A549 (cell line): ENCODE measurements around the gene GRK2. TPM values are rescaled to one million over a fixed set of nuclear protein-coding genes. Genes with fewer than 3 reads are reported as not detected.

Source experiments
- ATAC-seq, 2 experiments: fragments of 200-7000 bp in 1 of 2; fragments of >200 bp in 1 of 2; cut with Nextera tagmentation in 1 of 2; cut with Tn5 transposase in 1 of 2; 3 replicates each; pipeline versions ENCODE4 v1.8.0 to v1.9.1; 2018 to 2020; ENCODE audit warnings: mild to moderate bottlenecking in 1 of 2, moderate library complexity in 1 of 2
- CTCF ChIA-PET: fragments of 300-600 bp; sonication (Branson Sonifier 250); formaldehyde crosslinking; extraction: SDS; loops from one replicate; lab custom pipeline; 2021; ENCODE audit warnings: antibody characterized with exemption, inconsistent platforms; lab: Yijun Ruan, JAX
- POLR2A ChIA-PET: fragments of 350-600 bp; formaldehyde crosslinking; extraction: SDS; loops from one replicate; lab custom pipeline; 2021; ENCODE audit warnings: antibody characterized with exemption, inconsistent platforms; lab: Yijun Ruan, JAX
- DNase-seq, 2 experiments: peaks; one replicate each; pipeline versions ENCODE4 v3.0.0 to v3.0.0-alpha.2; 2011 to 2016; ENCODE audit warnings: low read depth in 1 of 2, low spot score in 1 of 2
- FAIRE-seq: peaks from 2 replicates; lab custom pipeline; 2011; peaks lifted over from hg19 to GRCh38; lab: Jason Lieb, UNC
- H3K27ac ChIP-seq, 2 experiments: fragments of >200 bp; sonication (Bioruptor Twin); formaldehyde crosslinking; 3 replicates each; pipeline ENCODE4 v1.5.1; 2016 to 2017
- H3K4me1 ChIP-seq: fragments of >200 bp; sonication (Bioruptor Twin); formaldehyde crosslinking; 3 replicates; pipeline ENCODE4 v1.6.1; 2016
- H3K4me2 ChIP-seq: fragments of >200 bp; sonication (Bioruptor Twin); formaldehyde crosslinking; 3 replicates; pipeline ENCODE4 v1.6.1; 2016
- H3K4me3 ChIP-seq: fragments of >200 bp; sonication (Bioruptor Twin); formaldehyde crosslinking; 3 replicates; pipeline ENCODE4 v1.5.1; 2016
- H3K9me3 ChIP-seq: fragments of >200 bp; sonication (Bioruptor Twin); formaldehyde crosslinking; 3 replicates; pipeline ENCODE4 v1.6.1; 2016
- BHLHE40 ChIP-seq: IDR thresholded peaks from 2 replicates; pipeline ENCODE4 v1.6.1; 2012; ENCODE audit warnings: low read depth, low read length, inconsistent platforms
- CEBPB ChIP-seq, 2 experiments: fragments of >200 bp in 1 of 2; sonication (Bioruptor Twin) in 1 of 2; formaldehyde crosslinking in 1 of 2; IDR thresholded peaks; 2 replicates each; pipeline ENCODE4 v1.6.1; 2012 to 2016
- EP300 ChIP-seq, 2 experiments: fragments of >200 bp; sonication (Bioruptor Twin); formaldehyde crosslinking; IDR thresholded peaks; 2 replicates in 1 of 2; 3 replicates in 1 of 2; pipeline ENCODE4 v1.6.1; 2016 to 2017
- FOSB ChIP-seq: fragments of 250-450 bp; sonication (Bioruptor Pico); IDR thresholded peaks from 2 replicates; pipeline ENCODE4 v1.5.0; 2020; ENCODE audit warnings: mild to moderate bottlenecking, moderate library complexity
- FOXS1 ChIP-seq: fragments of 250-450 bp; sonication (Bioruptor Pico); IDR thresholded peaks from 2 replicates; pipeline ENCODE4 v1.5.0; 2020; ENCODE audit warnings: mild to moderate bottlenecking, moderate library complexity
- HOXA7 ChIP-seq: fragments of 250-450 bp; sonication (Bioruptor Pico); IDR thresholded peaks from 2 replicates; pipeline ENCODE4 v1.5.0; 2020; ENCODE audit warnings: mild to moderate bottlenecking, moderate library complexity
- HOXB5 ChIP-seq: fragments of 250-450 bp; sonication (Bioruptor Pico); IDR thresholded peaks from 2 replicates; pipeline ENCODE4 v1.5.0; 2020; ENCODE audit warnings: mild to moderate bottlenecking, moderate library complexity
- JUN ChIP-seq, 2 experiments: fragments of >200 bp; sonication (Bioruptor Twin); formaldehyde crosslinking; IDR thresholded peaks; 2 replicates in 1 of 2; 3 replicates in 1 of 2; pipeline ENCODE4 v1.6.1; 2016 to 2017
- JUNB ChIP-seq: fragments of >200 bp; sonication (Bioruptor Twin); formaldehyde crosslinking; IDR thresholded peaks from 2 replicates; pipeline ENCODE4 v1.6.1; 2016
- KDM1A ChIP-seq: fragments of 200-600 bp; sonication (generic); IDR thresholded peaks from 2 replicates; pipeline ENCODE4 v1.6.1; 2016; ENCODE audit warnings: low read depth, mild to moderate bottlenecking
- KDM5A ChIP-seq: fragments of 200-600 bp; sonication (generic); IDR thresholded peaks from 2 replicates; pipeline ENCODE4 v1.6.1; 2016; ENCODE audit warnings: antibody characterized with exemption, mild to moderate bottlenecking
- NPAS2 ChIP-seq: fragments of 250-450 bp; sonication (Bioruptor Pico); IDR thresholded peaks from 2 replicates; pipeline ENCODE4 v1.8.0; 2022; ENCODE audit warnings: mild to moderate bottlenecking, moderate library complexity, borderline replicate concordance
- POLR2AphosphoS2 ChIP-seq: conservative IDR thresholded peaks from 2 replicates; pipeline ENCODE4 v1.6.1; 2012; ENCODE audit warnings: low read length, improper control_type of control experiment, inconsistent platforms
- RAD21 ChIP-seq, 2 experiments: fragments of >200 bp in 1 of 2; sonication (Bioruptor Twin) in 1 of 2; formaldehyde crosslinking in 1 of 2; IDR thresholded peaks in 1 of 2; conservative IDR thresholded peaks in 1 of 2; 2 replicates in 1 of 2; 3 replicates in 1 of 2; pipeline ENCODE4 v1.6.1; 2012 to 2018; ENCODE audit warnings: inconsistent platforms in 1 of 2
- RARB ChIP-seq: fragments of 250-450 bp; sonication (Bioruptor Pico); IDR thresholded peaks from 2 replicates; pipeline ENCODE4 v1.8.0; 2021; ENCODE audit warnings: mild to moderate bottlenecking, moderate library complexity
- RFX5 ChIP-seq: fragments of 450-650 bp; IDR thresholded peaks from 2 replicates; pipeline ENCODE4 v1.7.1; 2014; ENCODE audit warnings: antibody characterized with exemption, mild to moderate bottlenecking, moderate library complexity
- RNF2 ChIP-seq: fragments of 200-600 bp; sonication (generic); IDR thresholded peaks from 2 replicates; pipeline ENCODE4 v1.6.1; 2016; ENCODE audit warnings: low read depth, mild to moderate bottlenecking, antibody characterized with exemption, moderate library complexity, borderline replicate concordance
- TP53 ChIP-seq: fragments of 250-450 bp; sonication (Bioruptor Pico); IDR thresholded peaks from 2 replicates; pipeline ENCODE4 v1.5.0; 2021; ENCODE audit warnings: mild to moderate bottlenecking, moderate library complexity
- ZNF302 ChIP-seq: fragments of 250-450 bp; sonication (Bioruptor Pico); IDR thresholded peaks from 2 replicates; pipeline ENCODE4 v1.9.0; 2021; ENCODE audit warnings: inconsistent platforms, mild to moderate bottlenecking, moderate library complexity
- WGBS: methylation state at CpG from one replicate; pipeline ENCODE4 v1.1.6; 2017; ENCODE audit errors: missing lambda C conversion rate; 5-methylcytosine and 5-hydroxymethylcytosine counted together
- polyA plus RNA-seq, 4 experiments: library from polyadenylated mRNA; depleted of rRNA in 3 of 4; stranded (reverse); fragments of >200 nt; fragmentation: RNase III in 1 of 4; extraction: RNeasy Plus Mini Kit Qiagen cat#74134 plus additional on column Dnase treatment in 1 of 4; gene quantifications; 2 replicates in 3 of 4; 3 replicates in 1 of 4; pipeline ENCODE4 v1.2.3, GENCODE V29; 2011 to 2017
- TF ChIP-seq, protein P1 (sequence below): fragments of 450-650 bp; IDR thresholded peaks from 2 replicates; pipeline ENCODE4 v1.6.1; 2014; ENCODE audit warnings: antibody characterized with exemption
- TF ChIP-seq, protein P2 (sequence below): fragments of 150-350 bp; IDR thresholded peaks from 2 replicates; pipeline ENCODE4 v1.6.1; 2014; ENCODE audit warnings: low read depth, mild to moderate bottlenecking, low read length
- TF ChIP-seq, protein P3 (sequence below): IDR thresholded peaks from 2 replicates; pipeline ENCODE4 v1.6.1; 2012
- TF ChIP-seq, protein P4 (sequence below): fragments of 250-450 bp; sonication (Bioruptor Pico); IDR thresholded peaks from 2 replicates; pipeline ENCODE4 v1.5.0; 2021; ENCODE audit warnings: mild to moderate bottlenecking, moderate library complexity, borderline replicate concordance
- TF ChIP-seq, protein P5 (sequence below): IDR thresholded peaks from 2 replicates; pipeline ENCODE4 v1.6.1; 2012; ENCODE audit warnings: low read depth, borderline replicate concordance

GRK2 gene
- polyA plus RNA-seq, 2 of the 4 experiments (the other 2 are of a cell fraction) = 20.5 to 29.7 TPM

DNA sequence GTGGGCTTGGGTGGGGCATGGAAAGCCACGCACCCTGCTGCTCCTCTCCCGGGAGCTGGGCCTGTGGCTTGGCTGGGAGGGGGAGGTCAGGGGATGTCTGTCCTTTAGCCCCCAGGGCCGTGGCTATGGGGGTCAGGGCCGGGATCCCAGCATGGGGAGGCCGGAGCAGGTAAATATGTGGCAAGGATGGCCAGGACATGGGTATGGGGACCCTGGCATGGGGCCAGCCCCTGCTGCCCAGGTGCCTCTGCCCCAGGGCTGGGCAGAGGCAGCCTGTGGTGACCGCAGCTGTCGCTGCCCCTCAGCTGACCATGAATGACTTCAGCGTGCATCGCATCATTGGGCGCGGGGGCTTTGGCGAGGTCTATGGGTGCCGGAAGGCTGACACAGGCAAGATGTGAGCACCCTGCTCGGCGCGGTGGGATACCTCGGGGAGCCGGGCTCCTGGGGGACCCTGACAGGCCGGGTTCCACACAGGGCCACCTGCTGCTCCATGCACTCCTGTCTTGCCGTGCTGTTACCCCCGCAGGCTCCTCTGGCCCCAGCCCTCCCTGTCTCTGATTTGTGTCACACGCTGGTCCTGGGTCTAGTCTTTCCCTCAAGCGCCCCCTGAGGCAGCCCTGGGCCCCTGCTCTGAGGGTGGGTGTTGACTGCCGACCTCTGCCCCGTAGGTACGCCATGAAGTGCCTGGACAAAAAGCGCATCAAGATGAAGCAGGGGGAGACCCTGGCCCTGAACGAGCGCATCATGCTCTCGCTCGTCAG lies 14.7 kb downstream of the GRK2 start:
- CTCF ChIA-PET = interaction anchor here (0.9 to 2.3 kb wide), 4 partner anchors 8 to 90 kb away, joined by 3 to 9 read pairs (median 5); partner anchors contain the start of genes ANKRD13D and GRK2
- no peak overlapping the region for H3K27ac ChIP-seq

DNA sequence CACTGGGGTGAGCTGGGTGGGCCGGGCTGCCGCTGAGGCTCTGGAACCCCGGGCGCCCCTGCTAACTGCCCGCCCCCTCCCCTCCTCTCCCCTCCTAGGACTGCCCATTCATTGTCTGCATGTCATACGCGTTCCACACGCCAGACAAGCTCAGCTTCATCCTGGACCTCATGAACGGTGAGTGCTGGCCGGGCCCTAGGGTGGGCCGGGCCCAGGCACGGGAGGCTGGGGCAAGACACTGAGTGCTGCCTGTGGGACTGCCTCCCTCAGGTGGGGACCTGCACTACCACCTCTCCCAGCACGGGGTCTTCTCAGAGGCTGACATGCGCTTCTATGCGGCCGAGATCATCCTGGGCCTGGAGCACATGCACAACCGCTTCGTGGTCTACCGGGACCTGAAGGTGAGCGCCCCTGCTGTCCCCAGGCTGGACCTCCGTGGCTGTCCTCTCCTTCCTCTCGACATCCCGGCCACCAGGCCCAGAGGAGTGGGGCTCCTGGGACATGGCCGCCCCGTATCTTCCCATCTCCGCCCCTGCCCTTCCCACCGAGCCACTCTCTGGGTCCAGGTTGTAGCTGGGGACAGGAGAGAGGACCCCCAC lies 15.4 kb downstream of the GRK2 start:
- Histone ChIP-seq H3K4me1 (peaks cover 4% of the 10 kb centered on the region; the same call in 1 of the 3 replicates), H3K4me3 (no peak overlapping the region), H3K9me3 (no peaks in the 10 kb centered on the region), H3K27ac (no peak overlapping the region), H3K4me2 (no peak overlapping the region)
- ATAC-seq (no peak), FAIRE-seq (no peak), DNase-seq (no peak)
- ChIA-PET CTCF (interaction anchor here (0.7 to 3.6 kb wide), 7 partner anchors 9 to 101 kb away, joined by 3 to 27 read pairs (median 5); partner anchors contain the start of gene SSH3), POLR2A (no interaction called here)
- TF ChIP-seq FOSB (CRISPR knock-in tag) = no peak
- TF ChIP-seq, protein P1, sequence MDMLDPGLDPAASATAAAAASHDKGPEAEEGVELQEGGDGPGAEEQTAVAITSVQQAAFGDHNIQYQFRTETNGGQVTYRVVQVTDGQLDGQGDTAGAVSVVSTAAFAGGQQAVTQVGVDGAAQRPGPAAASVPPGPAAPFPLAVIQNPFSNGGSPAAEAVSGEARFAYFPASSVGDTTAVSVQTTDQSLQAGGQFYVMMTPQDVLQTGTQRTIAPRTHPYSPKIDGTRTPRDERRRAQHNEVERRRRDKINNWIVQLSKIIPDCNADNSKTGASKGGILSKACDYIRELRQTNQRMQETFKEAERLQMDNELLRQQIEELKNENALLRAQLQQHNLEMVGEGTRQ = no peak
- no peak for TF ChIP-seq HOXB5 (CRISPR knock-in tag)
- TF ChIP-seq, protein P2, sequence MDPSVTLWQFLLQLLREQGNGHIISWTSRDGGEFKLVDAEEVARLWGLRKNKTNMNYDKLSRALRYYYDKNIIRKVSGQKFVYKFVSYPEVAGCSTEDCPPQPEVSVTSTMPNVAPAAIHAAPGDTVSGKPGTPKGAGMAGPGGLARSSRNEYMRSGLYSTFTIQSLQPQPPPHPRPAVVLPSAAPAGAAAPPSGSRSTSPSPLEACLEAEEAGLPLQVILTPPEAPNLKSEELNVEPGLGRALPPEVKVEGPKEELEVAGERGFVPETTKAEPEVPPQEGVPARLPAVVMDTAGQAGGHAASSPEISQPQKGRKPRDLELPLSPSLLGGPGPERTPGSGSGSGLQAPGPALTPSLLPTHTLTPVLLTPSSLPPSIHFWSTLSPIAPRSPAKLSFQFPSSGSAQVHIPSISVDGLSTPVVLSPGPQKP = no peak
- TF ChIP-seq RARB (CRISPR knock-in tag) = no peak
- no peak for TF ChIP-seq BHLHE40
- no peak for TF ChIP-seq RAD21 (conservative IDR thresholded peaks at IDR 0.05 in 1 of 2, IDR thresholded peaks at IDR 0.05 in 1 of 2)
- no peak for TF ChIP-seq NPAS2 (CRISPR knock-in tag)
- WGBS = over 99% methylated on average over 12 of the region's 27 CpGs

More for the DNA sequence above, 14.7 kb downstream of the GRK2 start:
- no peak for FAIRE-seq
- 96% methylated on average over 31 of the region's 31 CpGs for WGBS
- POLR2A ChIA-PET = no interaction called here
- Histone ChIP-seq H3K4me1 (peaks cover 4% of the 10 kb centered on the region; the same call in 1 of the 3 replicates), H3K9me3 (no peaks in the 10 kb centered on the region), H3K4me3 (no peak overlapping the region), H3K4me2 (no peak overlapping the region)
- no peak for DNase-seq
- TF ChIP-seq, protein P3, sequence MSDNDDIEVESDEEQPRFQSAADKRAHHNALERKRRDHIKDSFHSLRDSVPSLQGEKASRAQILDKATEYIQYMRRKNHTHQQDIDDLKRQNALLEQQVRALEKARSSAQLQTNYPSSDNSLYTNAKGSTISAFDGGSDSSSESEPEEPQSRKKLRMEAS = no peak
- TF ChIP-seq TP53 (CRISPR knock-in tag) = no peak
- TF ChIP-seq POLR2AphosphoS2 = no peak
- TF ChIP-seq, protein P2 = no peak
- TF ChIP-seq RNF2 = no peak
- no peak for TF ChIP-seq RFX5
- no peak for TF ChIP-seq EP300 (IDR thresholded peaks at IDR 0.05)
- TF ChIP-seq KDM1A = no peak
- TF ChIP-seq ZNF302 (CRISPR knock-in tag) = no peak
- TF ChIP-seq CEBPB (IDR thresholded peaks at IDR 0.05) = no peak
- TF ChIP-seq, protein P4, sequence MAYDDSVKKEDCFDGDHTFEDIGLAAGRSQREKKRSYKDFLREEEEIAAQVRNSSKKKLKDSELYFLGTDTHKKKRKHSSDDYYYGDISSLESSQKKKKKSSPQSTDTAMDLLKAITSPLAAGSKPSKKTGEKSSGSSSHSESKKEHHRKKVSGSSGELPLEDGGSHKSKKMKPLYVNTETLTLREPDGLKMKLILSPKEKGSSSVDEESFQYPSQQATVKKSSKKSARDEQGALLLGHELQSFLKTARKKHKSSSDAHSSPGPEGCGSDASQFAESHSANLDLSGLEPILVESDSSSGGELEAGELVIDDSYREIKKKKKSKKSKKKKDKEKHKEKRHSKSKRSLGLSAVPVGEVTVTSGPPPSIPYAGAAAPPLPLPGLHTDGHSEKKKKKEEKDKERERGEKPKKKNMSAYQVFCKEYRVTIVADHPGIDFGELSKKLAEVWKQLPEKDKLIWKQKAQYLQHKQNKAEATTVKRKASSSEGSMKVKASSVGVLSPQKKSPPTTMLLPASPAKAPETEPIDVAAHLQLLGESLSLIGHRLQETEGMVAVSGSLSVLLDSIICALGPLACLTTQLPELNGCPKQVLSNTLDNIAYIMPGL (CRISPR knock-in tag) = no peak
- TF ChIP-seq FOXS1 (CRISPR knock-in tag) = no peak
- TF ChIP-seq, protein P5, sequence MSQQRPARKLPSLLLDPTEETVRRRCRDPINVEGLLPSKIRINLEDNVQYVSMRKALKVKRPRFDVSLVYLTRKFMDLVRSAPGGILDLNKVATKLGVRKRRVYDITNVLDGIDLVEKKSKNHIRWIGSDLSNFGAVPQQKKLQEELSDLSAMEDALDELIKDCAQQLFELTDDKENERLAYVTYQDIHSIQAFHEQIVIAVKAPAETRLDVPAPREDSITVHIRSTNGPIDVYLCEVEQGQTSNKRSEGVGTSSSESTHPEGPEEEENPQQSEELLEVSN = no peak
- TF ChIP-seq JUN (IDR thresholded peaks at IDR 0.05) = no peak
- TF ChIP-seq JUNB = no peak
- no peak for TF ChIP-seq HOXA7 (CRISPR knock-in tag)
- no peak for TF ChIP-seq KDM5A
- no peak for ATAC-seq
